ENCODE measurements around the gene MSANTD2.

Gene MSANTD2

DNA sequence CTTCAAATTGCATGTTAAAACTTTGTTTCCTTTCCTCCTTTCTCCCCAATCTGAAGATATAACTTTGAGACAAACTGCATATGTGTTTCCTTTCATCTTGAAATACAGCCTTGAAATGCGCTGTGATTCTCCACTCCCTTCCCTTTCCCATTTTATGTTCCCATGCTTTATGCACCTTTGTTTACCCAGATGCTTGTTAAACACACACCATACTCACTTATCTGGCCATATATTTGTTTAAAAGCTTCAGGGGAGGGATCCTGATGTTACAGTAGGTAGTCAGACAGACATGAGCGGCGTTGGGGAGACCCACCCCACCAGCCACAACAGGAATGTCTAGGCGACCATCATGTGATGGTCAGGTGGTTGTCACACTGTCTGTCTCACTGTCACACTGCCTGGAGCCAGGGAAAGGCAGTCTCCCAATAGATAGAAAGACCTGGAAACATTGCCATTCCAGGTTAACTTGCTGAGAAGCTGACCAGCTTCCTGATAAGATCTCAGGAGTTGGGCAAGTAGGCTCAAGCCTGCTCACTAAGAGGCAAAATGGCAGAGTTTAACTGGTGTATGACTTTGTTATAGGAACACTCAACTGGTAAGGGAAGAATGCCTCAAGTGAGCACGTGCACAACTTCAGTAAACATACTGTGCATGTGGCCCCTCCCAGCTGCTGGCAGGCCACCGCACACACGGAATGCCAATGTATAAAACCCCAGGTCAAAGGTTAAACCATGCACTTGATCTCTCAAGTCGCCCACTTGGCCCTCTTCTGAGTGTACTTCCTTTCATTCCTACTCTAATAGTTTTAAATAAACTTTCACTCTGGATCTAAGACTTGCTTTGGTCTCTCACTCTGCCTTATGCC, 23.5 kb upstream of the MSANTD2 start:
- TF ChIP-seq, protein P1, sequence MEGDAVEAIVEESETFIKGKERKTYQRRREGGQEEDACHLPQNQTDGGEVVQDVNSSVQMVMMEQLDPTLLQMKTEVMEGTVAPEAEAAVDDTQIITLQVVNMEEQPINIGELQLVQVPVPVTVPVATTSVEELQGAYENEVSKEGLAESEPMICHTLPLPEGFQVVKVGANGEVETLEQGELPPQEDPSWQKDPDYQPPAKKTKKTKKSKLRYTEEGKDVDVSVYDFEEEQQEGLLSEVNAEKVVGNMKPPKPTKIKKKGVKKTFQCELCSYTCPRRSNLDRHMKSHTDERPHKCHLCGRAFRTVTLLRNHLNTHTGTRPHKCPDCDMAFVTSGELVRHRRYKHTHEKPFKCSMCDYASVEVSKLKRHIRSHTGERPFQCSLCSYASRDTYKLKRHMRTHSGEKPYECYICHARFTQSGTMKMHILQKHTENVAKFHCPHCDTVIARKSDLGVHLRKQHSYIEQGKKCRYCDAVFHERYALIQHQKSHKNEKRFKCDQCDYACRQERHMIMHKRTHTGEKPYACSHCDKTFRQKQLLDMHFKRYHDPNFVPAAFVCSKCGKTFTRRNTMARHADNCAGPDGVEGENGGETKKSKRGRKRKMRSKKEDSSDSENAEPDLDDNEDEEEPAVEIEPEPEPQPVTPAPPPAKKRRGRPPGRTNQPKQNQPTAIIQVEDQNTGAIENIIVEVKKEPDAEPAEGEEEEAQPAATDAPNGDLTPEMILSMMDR (IDR thresholded peaks at IDR 0.05): no peak
- Histone ChIP-seq H3K27ac (no peak overlapping the region), H3K4me3 (no peak overlapping the region)
- no peak for DNase-seq (ENCODE audit: low spot score)

DNA sequence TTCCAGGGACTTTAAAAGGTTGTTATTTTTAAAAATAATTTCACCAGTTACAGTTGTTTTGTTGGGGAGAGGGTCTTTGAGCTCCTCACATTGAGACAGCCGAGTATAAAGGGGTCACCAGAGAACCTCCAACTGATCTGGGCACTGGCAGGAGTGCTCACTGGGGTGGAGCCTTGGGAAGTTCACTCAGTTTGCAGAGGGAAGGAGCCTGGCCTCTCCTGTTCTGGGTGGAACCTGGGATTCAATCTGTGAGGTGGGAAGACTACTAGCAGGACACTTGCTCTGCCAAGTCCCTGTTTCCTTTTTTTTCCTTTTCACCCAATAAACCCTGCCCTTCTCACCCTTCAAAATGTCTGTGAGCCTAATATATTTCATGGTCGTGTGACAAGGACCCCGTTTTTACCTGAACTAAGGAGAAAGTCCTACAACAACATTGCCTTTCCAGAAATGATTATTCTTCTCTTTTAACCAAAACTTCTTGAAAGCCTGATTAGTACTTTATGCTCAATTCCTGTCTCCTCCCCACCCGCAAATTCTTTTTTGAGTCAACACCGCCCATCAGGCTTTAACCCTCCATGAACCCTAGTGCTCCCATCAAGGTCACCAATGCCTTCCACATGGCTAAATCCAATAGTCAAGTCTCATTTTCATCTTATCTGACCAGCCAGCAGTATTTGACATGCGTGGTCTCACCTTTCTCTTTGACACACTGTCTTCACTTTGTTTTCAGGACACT, 22.0 kb upstream of the MSANTD2 start:
- no peak overlapping the region for H3K27ac ChIP-seq
- TF ChIP-seq, protein P1 (IDR thresholded peaks at IDR 0.05): no peak
- no peak for DNase-seq (ENCODE audit: low spot score)
- H3K4me3 ChIP-seq: no peak overlapping the region

DNA sequence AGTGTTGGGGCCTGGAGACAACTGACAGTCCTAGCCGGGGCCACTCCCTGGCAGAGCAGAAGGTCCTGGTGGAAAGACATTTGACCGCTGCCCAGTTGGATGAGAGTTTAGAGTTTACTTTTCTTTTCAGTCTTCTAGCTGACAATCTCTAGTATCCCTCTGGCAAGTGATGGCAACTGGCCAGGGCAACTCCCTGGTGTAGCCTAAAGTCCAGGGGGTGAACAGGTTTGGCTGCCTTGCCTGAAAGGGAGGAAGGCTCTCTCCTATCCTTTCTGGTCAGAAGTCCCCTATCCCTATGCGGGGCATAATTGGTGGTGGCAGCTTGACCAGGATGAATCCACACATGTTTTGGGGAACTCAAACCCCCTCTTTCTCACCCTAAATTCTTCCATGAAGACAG, 16.8 kb upstream of the MSANTD2 start:
- no peak for DNase-seq (ENCODE audit: low spot score)
- Histone ChIP-seq H3K4me3 (no peak overlapping the region), H3K27ac (no peak overlapping the region)
- TF ChIP-seq, protein P1 (IDR thresholded peaks at IDR 0.05): no peak

DNA sequence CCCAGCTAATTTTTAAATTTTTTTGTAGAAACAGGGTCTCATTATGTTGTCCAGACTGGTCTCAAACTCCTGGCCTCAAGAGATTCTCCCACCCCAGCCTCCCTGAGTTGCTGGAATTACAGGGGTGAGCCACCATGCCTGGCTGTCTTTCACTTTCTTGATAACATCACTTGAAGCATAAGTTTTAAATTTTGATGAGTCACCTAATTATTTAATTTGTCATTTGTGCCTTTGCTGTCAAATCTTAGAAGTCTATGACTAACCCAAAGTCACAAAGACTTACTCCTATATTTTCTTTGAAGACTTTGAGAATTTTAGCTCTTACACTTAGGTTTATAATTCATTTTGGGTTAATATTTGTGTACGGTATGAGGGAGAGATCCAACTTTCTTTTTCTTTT, 14.5 kb upstream of the MSANTD2 start:
- Histone ChIP-seq H3K27ac (no peak overlapping the region), H3K4me3 (no peak overlapping the region)
- TF ChIP-seq, protein P1 (IDR thresholded peaks at IDR 0.05): no peak
- DNase-seq (ENCODE audit: low spot score): no peak

DNA sequence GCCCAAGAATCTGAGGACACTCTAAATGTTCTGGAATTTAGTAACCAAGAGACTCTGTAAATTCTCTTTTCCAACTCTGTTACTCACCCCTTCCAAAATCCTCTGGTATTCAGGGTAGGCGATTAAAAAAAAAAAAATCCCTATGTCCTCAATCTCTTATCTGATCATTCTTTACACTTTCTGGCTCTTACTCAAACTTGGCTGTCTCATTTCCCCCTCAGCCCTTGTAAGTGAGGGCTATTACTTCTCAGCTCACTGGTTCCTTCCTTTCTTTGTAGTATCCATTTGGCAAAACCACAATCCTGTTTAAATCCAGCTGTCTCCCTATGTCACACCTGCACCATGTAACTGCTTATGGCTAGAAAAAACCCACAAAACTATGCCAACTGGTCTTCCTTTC, 12.7 kb upstream of the MSANTD2 start:
- Histone ChIP-seq H3K4me3 (no peak overlapping the region), H3K27ac (no peak overlapping the region)
- DNase-seq (ENCODE audit: low spot score): no peak
- TF ChIP-seq, protein P1 (IDR thresholded peaks at IDR 0.05): no peak

DNA sequence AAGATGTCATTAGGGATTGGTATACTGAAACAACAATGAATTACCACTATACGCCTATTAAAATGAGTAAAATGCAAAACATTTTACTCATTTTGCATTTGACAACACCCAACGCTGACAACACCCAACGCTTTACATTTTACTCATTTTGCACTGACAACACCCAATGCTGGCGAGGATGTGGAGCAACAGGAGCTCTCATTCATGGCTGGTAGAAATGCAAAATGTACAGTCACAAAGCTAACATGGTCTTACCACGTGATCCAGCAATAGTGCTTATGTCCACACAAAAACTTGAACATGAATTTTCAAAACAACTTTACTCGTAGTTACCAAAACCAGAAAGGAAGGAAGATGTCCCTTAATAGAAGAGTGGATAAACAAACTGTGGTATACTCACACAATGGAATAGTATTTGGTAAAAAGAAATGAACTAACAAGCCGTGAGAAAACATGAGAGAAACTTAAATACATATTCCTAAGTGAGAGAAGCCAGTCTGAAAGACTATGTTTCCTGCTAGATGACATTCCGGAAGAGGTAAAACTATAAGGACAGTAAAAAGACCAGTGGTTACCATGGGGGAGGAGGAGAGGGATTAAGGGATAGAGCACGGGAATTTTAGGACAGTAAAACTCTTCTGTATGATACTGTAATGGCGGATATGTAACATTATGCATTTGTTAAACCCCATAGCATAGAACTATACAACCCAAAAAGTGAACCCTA, 11.4 kb upstream of the MSANTD2 start:
- TF ChIP-seq, protein P1 (IDR thresholded peaks at IDR 0.05): no peak
- no peak overlapping the region for H3K27ac ChIP-seq
- no peak for DNase-seq (ENCODE audit: low spot score)
- H3K4me3 ChIP-seq: no peak overlapping the region
